Body of pancreas (tissue), 4 donors: ENCODE measurements around the gene HAGHL.

Experiments used
- POLR2A ChIP-seq, 3 donors: fragments of 450-650 bp; IDR thresholded peaks; one replicate each; pipeline ENCODE4 v1.6.1; 2016; ENCODE audit warnings: antibody characterized with exemption in 3 of 3, mild to moderate bottlenecking in 2 of 3
- TF ChIP-seq, protein P1 (sequence below), 7 experiments: fragments of 450-650 bp in 4 of 7; fragments of 200-600 bp in 3 of 7; sonication (generic) in 3 of 7; IDR thresholded peaks; one replicate each; pipeline ENCODE4 v1.5.1; 2016 to 2019; ENCODE audit warnings: antibody characterized with exemption in 7 of 7

DNA sequence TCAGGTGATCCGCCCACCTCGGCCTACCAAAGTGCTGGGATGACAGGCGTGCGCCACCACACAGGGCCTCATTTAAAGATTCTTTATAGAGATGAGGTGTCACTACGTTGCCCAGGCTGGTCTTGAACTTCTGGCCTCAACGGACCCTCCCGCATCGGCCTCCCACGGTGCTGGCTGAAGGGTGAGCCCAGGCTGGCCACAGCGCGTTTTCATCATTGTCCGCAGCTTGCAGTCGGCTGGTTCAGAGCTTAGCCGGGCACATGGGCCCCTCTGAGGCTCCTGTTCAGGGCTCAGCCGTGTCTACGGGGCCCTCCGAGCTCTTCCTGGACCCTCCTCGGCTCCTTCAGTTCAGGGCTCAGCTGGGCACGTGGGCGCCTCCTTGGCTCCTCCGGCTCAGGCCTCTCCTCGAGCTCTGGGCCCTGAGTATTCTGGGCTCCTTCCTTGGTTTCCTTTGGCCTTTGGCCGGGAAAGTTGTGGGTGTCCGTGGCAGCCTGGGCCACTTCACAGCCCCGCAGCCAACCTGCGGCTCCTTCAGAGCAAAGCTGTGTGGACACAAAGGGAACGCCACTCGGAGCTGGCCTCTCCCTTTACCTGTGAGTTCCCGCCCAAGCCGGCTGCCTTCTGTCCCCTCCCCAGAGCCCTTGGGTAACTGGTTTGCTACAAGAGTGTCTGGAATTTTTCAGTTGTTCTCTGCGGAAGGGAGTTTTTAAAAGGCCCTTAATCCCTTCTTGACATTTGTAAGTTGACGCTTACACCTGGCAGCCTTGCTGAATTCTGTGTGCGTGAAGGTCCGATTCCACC is 32.4 kb downstream of the HAGHL start:
- TF ChIP-seq, protein P1, sequence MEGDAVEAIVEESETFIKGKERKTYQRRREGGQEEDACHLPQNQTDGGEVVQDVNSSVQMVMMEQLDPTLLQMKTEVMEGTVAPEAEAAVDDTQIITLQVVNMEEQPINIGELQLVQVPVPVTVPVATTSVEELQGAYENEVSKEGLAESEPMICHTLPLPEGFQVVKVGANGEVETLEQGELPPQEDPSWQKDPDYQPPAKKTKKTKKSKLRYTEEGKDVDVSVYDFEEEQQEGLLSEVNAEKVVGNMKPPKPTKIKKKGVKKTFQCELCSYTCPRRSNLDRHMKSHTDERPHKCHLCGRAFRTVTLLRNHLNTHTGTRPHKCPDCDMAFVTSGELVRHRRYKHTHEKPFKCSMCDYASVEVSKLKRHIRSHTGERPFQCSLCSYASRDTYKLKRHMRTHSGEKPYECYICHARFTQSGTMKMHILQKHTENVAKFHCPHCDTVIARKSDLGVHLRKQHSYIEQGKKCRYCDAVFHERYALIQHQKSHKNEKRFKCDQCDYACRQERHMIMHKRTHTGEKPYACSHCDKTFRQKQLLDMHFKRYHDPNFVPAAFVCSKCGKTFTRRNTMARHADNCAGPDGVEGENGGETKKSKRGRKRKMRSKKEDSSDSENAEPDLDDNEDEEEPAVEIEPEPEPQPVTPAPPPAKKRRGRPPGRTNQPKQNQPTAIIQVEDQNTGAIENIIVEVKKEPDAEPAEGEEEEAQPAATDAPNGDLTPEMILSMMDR (IDR thresholded peaks at IDR 0.05): no peak
- no peak for TF ChIP-seq POLR2A (IDR thresholded peaks at IDR 0.05)
